ENCODE measurements around the gene TFR2.

- TF ChIP-seq CTCF (IDR thresholded peaks at IDR 0.05 in 8 of 11, conservative IDR thresholded peaks at IDR 0.05 in 3 of 11) (no peak), POLR2A (IDR thresholded peaks at IDR 0.05) (no peak), POLR2AphosphoS5 (IDR thresholded peaks at IDR 0.05) (no peak)
Measured at GRCh38 chr7:100670074-100670473, 28.7 kb upstream of the TFR2 start.
